GM18519 (cell line): Measurements from ENCODE around the gene PAF1.
"Not testable (repeated sequence)": the region's sequence is repeated elsewhere in the genome, so short reads cannot be mapped to it uniquely, and the experiment has no call there.

Experiments
- ATAC-seq: cut with Tn5 transposase; IDR thresholded peaks from one replicate; pipeline ENCODE4 v1.9.1; 2021; ENCODE audit warnings: mild to moderate bottlenecking, moderate library complexity; ENCODE audit not compliant: unreplicated experiment, low FRiP score

Gene PAF1

GRCh38 chr19:39385629-39386411 lies 5.1 kb downstream of the PAF1 start:
- ATAC-seq: no peak

GRCh38 chr19:39384839-39385568 lies 5.9 kb downstream of the PAF1 start:
- ATAC-seq: no peak

GRCh38 chr19:39382991-39383828 lies 7.7 kb downstream of the PAF1 start:
- ATAC-seq: no peak

GRCh38 chr19:39381910-39382611 lies 8.8 kb downstream of the PAF1 start:
- no peak for ATAC-seq

- ATAC-seq: no peak
Observed at GRCh38 chr19:39380521-39381502, 10.1 kb downstream of the PAF1 start.

- no peak for ATAC-seq
Observed at GRCh38 chr19:39379865-39380396, 11.0 kb downstream of the PAF1 start.

- ATAC-seq: not testable (repeated sequence)
Observed at GRCh38 chr19:39379366-39379765, 11.5 kb downstream of the PAF1 start.

GRCh38 chr19:39377373-39378362 lies 13.2 kb downstream of the PAF1 start:
- ATAC-seq: no peak

- no peak for ATAC-seq
Observed at GRCh38 chr19:39375929-39376328, 15.0 kb downstream of the PAF1 start.

- no peak for ATAC-seq
Observed at GRCh38 chr19:39372941-39373340, 18.0 kb downstream of the PAF1 start.

- no peak for ATAC-seq
Observed at GRCh38 chr19:39372047-39372802, 18.7 kb downstream of the PAF1 start.

- ATAC-seq: no peak
Observed at GRCh38 chr19:39370735-39371134, 20.2 kb downstream of the PAF1 start.

GRCh38 chr19:39369200-39369599 lies 21.7 kb downstream of the PAF1 start:
- no peak for ATAC-seq

GRCh38 chr19:39365531-39365930 lies 25.4 kb downstream of the PAF1 start:
- no peak for ATAC-seq

GRCh38 chr19:39363901-39364457 lies 26.9 kb downstream of the PAF1 start:
- ATAC-seq: no peak

- ATAC-seq: no peak
Observed at GRCh38 chr19:39362682-39363657, 27.9 kb downstream of the PAF1 start.
